ENCODE data around the gene INS. TPM values are rescaled to one million over a fixed set of nuclear protein-coding genes. Genes with fewer than 3 reads are reported as not detected.

Gene INS
- total RNA-seq, 4 donors from 2014 or later: not detected

DNA sequence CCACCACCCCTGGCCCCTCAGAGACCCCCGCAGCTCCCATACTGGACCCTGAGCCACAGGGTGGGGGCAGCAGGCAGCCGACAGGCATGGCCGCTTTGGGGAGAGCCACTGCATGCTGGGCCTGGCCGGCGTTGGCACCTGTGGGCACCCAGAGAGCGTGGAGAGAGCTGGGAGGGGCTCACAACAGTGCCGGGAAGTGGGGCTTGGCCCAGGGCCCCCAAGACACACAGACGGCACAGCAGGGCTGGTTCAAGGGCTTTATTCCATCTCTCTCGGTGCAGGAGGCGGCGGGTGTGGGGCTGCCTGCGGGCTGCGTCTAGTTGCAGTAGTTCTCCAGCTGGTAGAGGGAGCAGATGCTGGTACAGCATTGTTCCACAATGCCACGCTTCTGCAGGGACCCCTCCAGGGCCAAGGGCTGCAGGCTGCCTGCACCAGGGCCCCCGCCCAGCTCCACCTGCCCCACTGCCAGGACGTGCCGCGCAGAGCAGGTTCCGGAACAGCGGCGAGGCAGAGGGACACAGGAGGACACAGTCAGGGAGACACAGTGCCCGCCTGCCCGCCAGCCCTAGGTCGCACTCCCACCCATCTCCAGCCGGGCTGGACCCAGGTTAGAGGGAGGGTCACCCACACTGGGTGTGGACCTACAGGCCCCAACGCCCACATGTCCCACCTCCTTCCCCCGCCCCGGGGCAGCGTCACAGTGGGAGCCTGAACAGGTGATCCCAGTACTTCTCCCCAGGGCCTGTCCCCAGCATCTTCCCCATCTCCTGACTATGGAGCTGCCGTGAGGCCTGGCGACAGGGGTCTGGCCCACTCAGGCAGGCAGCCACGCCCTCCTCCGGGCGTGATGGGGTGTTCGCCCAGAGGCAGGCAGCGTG, 1.2 kb downstream of the INS start:
- Histone ChIP-seq H3K4me3 (no peak overlapping the region), H3K27me3 (peaks cover 78% of the 10 kb centered on the region), H3K36me3 (no peaks in the 10 kb centered on the region), H3K9me3 (no peaks in the 10 kb centered on the region), H3K27ac (no peak overlapping the region), H3K4me1 (no peaks in the 10 kb centered on the region)
- 75% methylated on average over 6 of the region's 36 CpGs; no CpG with 5 or more reads in 1 of the 2 donors for WGBS, 2 donors (ENCODE audit: low coverage in 1 of 2)
- TF ChIP-seq, protein P1, sequence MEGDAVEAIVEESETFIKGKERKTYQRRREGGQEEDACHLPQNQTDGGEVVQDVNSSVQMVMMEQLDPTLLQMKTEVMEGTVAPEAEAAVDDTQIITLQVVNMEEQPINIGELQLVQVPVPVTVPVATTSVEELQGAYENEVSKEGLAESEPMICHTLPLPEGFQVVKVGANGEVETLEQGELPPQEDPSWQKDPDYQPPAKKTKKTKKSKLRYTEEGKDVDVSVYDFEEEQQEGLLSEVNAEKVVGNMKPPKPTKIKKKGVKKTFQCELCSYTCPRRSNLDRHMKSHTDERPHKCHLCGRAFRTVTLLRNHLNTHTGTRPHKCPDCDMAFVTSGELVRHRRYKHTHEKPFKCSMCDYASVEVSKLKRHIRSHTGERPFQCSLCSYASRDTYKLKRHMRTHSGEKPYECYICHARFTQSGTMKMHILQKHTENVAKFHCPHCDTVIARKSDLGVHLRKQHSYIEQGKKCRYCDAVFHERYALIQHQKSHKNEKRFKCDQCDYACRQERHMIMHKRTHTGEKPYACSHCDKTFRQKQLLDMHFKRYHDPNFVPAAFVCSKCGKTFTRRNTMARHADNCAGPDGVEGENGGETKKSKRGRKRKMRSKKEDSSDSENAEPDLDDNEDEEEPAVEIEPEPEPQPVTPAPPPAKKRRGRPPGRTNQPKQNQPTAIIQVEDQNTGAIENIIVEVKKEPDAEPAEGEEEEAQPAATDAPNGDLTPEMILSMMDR (IDR thresholded peaks at IDR 0.05): no peak
- TF ChIP-seq EP300 (IDR thresholded peaks at IDR 0.05) (no peak), POLR2AphosphoS5 (IDR thresholded peaks at IDR 0.05) (no peak), POLR2A (IDR thresholded peaks at IDR 0.05) (no peak)
- no peak for ATAC-seq

DNA sequence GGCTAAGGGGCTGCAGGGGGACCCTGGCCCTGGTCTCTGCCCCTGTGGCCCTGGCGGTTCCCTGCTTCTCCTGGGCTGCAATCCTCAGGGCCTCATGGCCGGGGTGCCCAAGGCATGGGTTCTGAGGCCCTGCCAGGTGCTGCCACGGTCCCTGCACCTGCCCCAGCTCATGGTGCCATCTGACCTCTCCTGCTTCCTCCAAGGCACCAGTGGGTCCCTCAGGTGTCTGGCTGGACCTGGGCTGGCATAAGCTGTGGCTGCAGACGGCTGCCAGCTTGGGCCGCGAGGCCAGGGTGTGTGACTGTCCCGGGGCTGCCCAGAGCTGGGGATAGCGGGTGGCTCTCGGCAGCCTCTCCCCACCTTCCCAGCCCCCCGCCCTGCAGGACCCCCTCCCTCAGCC, 2.0 kb downstream of the INS start:
- H3K36me3 ChIP-seq: no peaks in the 10 kb centered on the region
- peaks cover 70% of the 10 kb centered on the region for H3K27me3 ChIP-seq
- no peaks in the 10 kb centered on the region for H3K4me1 ChIP-seq
- H3K9me3 ChIP-seq: no peaks in the 10 kb centered on the region
- TF ChIP-seq, protein P1 (IDR thresholded peaks at IDR 0.05): no peak
- no peak for TF ChIP-seq EP300 (IDR thresholded peaks at IDR 0.05)
- no peak for TF ChIP-seq POLR2A (IDR thresholded peaks at IDR 0.05)
- TF ChIP-seq POLR2AphosphoS5 (IDR thresholded peaks at IDR 0.05): no peak
- H3K27ac ChIP-seq: no peak overlapping the region
- no CpG with 5 or more reads among the region's 10 CpGs for WGBS, 2 donors (ENCODE audit: low coverage in 1 of 2)
- no peak for ATAC-seq
- no peak overlapping the region for H3K4me3 ChIP-seq

DNA sequence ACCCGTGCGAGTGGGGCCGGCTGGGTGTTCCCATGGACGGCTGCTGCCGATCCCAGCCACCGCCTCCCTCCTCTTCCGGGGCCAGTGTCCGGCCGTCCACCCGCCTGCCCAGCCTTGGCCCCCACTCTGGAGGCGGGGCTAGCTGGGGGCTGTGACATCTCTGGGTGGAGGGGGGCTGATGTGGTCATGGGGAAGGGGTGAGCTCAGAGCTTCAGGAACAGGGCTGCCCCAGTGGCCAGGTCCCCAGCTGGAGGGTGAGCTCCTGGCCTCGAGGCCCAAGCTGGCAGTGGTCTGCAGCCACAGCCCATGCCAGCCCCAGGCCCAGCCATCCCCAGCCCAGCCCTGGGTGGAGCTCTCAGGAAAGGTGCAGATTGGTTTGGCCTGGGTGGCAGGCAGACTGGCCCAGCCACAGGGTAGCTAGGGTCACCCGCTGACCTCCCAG, 2.7 kb downstream of the INS start:
- Histone ChIP-seq H3K4me1 (no peaks in the 10 kb centered on the region), H3K9me3 (no peaks in the 10 kb centered on the region), H3K27ac (no peak overlapping the region), H3K4me3 (no peak overlapping the region), H3K27me3 (peaks cover 63% of the 10 kb centered on the region), H3K36me3 (no peaks in the 10 kb centered on the region)
- no peak for ATAC-seq
- TF ChIP-seq, protein P1 (IDR thresholded peaks at IDR 0.05): no peak
- no peak for TF ChIP-seq POLR2A (IDR thresholded peaks at IDR 0.05)
- TF ChIP-seq EP300 (IDR thresholded peaks at IDR 0.05): no peak
- TF ChIP-seq POLR2AphosphoS5 (IDR thresholded peaks at IDR 0.05): no peak
- no CpG with 5 or more reads among the region's 13 CpGs for WGBS, 2 donors (ENCODE audit: low coverage in 1 of 2)

DNA sequence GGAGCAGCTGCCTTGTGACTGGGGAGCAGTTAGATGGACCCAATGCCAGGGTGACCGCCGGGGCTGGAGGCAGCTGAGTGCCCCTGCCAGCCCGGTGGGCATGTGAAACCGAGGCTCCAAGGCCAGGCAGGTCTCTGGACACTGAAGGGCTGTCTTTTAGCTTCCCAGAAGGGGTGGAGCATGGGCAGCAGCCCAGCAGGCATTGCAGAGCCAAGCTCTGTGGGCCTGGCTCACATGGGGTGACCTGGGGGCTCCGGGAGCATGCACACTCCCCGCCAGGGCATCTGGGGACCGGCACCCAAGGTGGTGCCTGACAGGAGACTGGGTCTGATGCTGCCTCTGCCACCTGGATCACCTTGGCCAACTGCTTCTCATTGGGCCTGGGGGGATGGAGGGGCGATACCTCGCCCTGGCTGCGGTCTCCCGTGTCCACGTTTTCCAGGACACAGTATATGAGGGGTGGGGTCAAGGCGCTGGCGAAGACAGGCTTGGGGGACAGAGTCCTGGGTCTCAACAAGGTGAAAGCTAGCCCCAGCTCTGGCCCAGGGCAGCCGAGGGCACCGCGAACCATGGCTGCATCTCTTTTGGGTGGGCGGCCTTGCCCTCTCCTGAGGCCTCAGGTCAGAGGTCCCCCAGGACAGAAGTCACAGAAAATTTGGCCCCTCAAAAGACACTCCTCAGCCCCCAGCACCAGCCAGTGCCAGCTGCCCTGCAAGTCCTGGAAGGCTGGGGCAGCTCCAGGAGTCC, 3.5 kb downstream of the INS start:
- Histone ChIP-seq H3K27me3 (peaks cover 55% of the 10 kb centered on the region), H3K4me3 (no peak overlapping the region), H3K9me3 (no peaks in the 10 kb centered on the region), H3K27ac (no peak overlapping the region), H3K4me1 (no peaks in the 10 kb centered on the region), H3K36me3 (no peaks in the 10 kb centered on the region)
- no peak for ATAC-seq
- TF ChIP-seq POLR2AphosphoS5 (IDR thresholded peaks at IDR 0.05): no peak
- TF ChIP-seq POLR2A (IDR thresholded peaks at IDR 0.05): no peak
- no peak for TF ChIP-seq EP300 (IDR thresholded peaks at IDR 0.05)
- TF ChIP-seq, protein P1 (IDR thresholded peaks at IDR 0.05): no peak
- 80% methylated on average over 2 of the region's 18 CpGs; no CpG with 5 or more reads in 1 of the 2 donors for WGBS, 2 donors (ENCODE audit: low coverage in 1 of 2)
